H1 (cell line): ENCODE measurements around the gene EPHB3. TPM values are rescaled to one million over a fixed set of nuclear protein-coding genes. Genes with fewer than 3 reads are reported as not detected.

Experiments used
- CTCF ChIA-PET: fragments of 300-600 bp; sonication (Branson Sonifier 250); formaldehyde crosslinking; loops from one replicate; lab custom pipeline; 2021; ENCODE audit not compliant: partially characterized antibody; lab: Charles Lee
- POLR2A ChIA-PET: fragments of 300-600 bp; sonication (Branson Sonifier 250); formaldehyde crosslinking; loops from one replicate; lab custom pipeline; 2021; ENCODE audit warnings: inconsistent platforms; ENCODE audit not compliant: partially characterized antibody; lab: Charles Lee
- DNase-seq, 2 experiments: peaks; one replicate each; pipeline versions ENCODE4 v3.0.0 to v3.0.0-alpha.2; 2010 to 2022; ENCODE audit warnings: low spot score in 2 of 2, low read depth in 1 of 2, mixed read lengths in 1 of 2
- FAIRE-seq: peaks from 2 replicates; lab custom pipeline; 2011; peaks lifted over from hg19 to GRCh38; lab: Jason Lieb, UNC
- H2AFZ ChIP-seq: 2 replicates; pipeline ENCODE4 v1.8.1; 2012; ENCODE audit warnings: low read length, inconsistent platforms
- H2AK5ac ChIP-seq: 2 replicates; pipeline ENCODE4 v1.6.1; 2013; ENCODE audit warnings: low read depth, low read length
- H2BK120ac ChIP-seq: replicated peaks from 2 replicates; pipeline ENCODE3; 2013; ENCODE audit warnings: low read depth, low read length, inconsistent platforms
- H2BK12ac ChIP-seq: 2 replicates; pipeline ENCODE4 v1.6.1; 2013; ENCODE audit warnings: low read depth, low read length
- H2BK15ac ChIP-seq: 2 replicates; pipeline ENCODE4 v1.6.1; 2013; ENCODE audit warnings: low read length
- H2BK20ac ChIP-seq: 2 replicates; pipeline ENCODE4 v1.6.1; 2013; ENCODE audit warnings: low read length
- H2BK5ac ChIP-seq: 2 replicates; pipeline ENCODE4 v1.6.1; 2013; ENCODE audit warnings: low read depth, low read length
- H3K14ac ChIP-seq: 2 replicates; pipeline ENCODE4 v1.6.1; 2013; ENCODE audit warnings: inconsistent platforms; ENCODE audit not compliant: insufficient read length
- H3K18ac ChIP-seq: 2 replicates; pipeline ENCODE4 v1.6.1; 2013; ENCODE audit warnings: low read length; ENCODE audit errors: extremely low read depth
- H3K23ac ChIP-seq: 2 replicates; pipeline ENCODE4 v1.6.1; 2013; ENCODE audit warnings: inconsistent platforms; ENCODE audit not compliant: insufficient read length
- H3K23me2 ChIP-seq: 2 replicates; pipeline ENCODE4 v1.6.1; 2013; ENCODE audit warnings: low read depth, low read length
- H3K27ac ChIP-seq: 2 replicates; pipeline ENCODE4 v1.6.1; 2011; ENCODE audit warnings: low read depth, low read length, inconsistent platforms
- H3K27me3 ChIP-seq, 4 experiments: replicated peaks in 1 of 4; 1 replicate in 1 of 4; 2 replicates in 3 of 4; pipeline versions ENCODE4 v1.6.1 to v1.8.1; 2011 to 2013; ENCODE audit warnings: low read length in 3 of 4, mild to moderate bottlenecking in 3 of 4, inconsistent platforms in 2 of 4, mixed read lengths in 2 of 4, moderate library complexity in 1 of 4; ENCODE audit not compliant: control insufficient read depth in 3 of 4, insufficient read depth in 3 of 4; ENCODE audit errors: extremely low read depth in 1 of 4
- H3K36me3 ChIP-seq, 4 experiments: 2 replicates each; pipeline versions ENCODE4 v1.6.1 to v1.8.1; 2011 to 2013; ENCODE audit warnings: mild to moderate bottlenecking in 4 of 4, low read length in 3 of 4, moderate library complexity in 2 of 4, control low read depth in 1 of 4, inconsistent platforms in 1 of 4; ENCODE audit not compliant: insufficient read depth in 4 of 4, control insufficient read depth in 2 of 4
- H3K4ac ChIP-seq: replicated peaks from 2 replicates; pipeline ENCODE3; 2013; ENCODE audit warnings: low read length, low read depth, mixed read lengths, inconsistent platforms; ENCODE audit not compliant: insufficient read length
- H3K4me1 ChIP-seq, 4 experiments: replicated peaks in 1 of 4; 1 replicate in 1 of 4; 2 replicates in 3 of 4; pipeline versions ENCODE4 v1.6.1 to v1.8.1; 2011 to 2013; ENCODE audit warnings: low read length in 3 of 4, inconsistent platforms in 2 of 4, mixed read lengths in 1 of 4; ENCODE audit not compliant: insufficient read depth in 4 of 4, control insufficient read depth in 3 of 4
- H3K4me2 ChIP-seq, 2 experiments: 2 replicates each; pipeline versions ENCODE4 v1.6.1 to v1.8.1; 2011 to 2013; ENCODE audit warnings: low read depth in 2 of 2, low read length in 2 of 2, control low read depth in 1 of 2, inconsistent platforms in 1 of 2, mild to moderate bottlenecking in 1 of 2; ENCODE audit not compliant: insufficient read depth in 1 of 2
- H3K4me3 ChIP-seq, 4 experiments: fragments of 200-600, 300-600 bp in 1 of 4; sonication (generic), shearing (Covaris generic), sonication (Bioruptor Twin) in 1 of 4; 2 replicates each; pipeline versions ENCODE4 v1.5.1 to v1.8.1; 2011 to 2016; ENCODE audit warnings: low read length in 4 of 4, low read depth in 3 of 4, control low read depth in 2 of 4, inconsistent platforms in 2 of 4, mild to moderate bottlenecking in 2 of 4, mixed read lengths in 1 of 4, moderate library complexity in 1 of 4; ENCODE audit not compliant: insufficient read depth in 2 of 4; ENCODE audit errors: extremely low read depth in 1 of 4
- H3K56ac ChIP-seq: replicated peaks from 2 replicates; pipeline ENCODE3; 2013; ENCODE audit warnings: low read depth, mild to moderate bottlenecking, mixed read lengths, low read length, inconsistent platforms; ENCODE audit not compliant: insufficient read length
- H3K79me1 ChIP-seq: 2 replicates; pipeline ENCODE4 v1.6.1; 2013; ENCODE audit warnings: low read depth, low read length, control low read depth
- H3K79me2 ChIP-seq, 2 experiments: 2 replicates each; pipeline versions ENCODE4 v1.6.1 to v1.8.1; 2012 to 2013; ENCODE audit warnings: low read length in 2 of 2, mild to moderate bottlenecking in 2 of 2, inconsistent platforms in 1 of 2; ENCODE audit not compliant: insufficient read depth in 2 of 2, control insufficient read depth in 1 of 2
- H3K9ac ChIP-seq, 4 experiments: replicated peaks in 1 of 4; 1 replicate in 1 of 4; 2 replicates in 3 of 4; pipeline versions ENCODE4 v1.6.1 to v1.8.1; 2011 to 2013; ENCODE audit warnings: low read depth in 3 of 4, low read length in 3 of 4, control low read depth in 2 of 4, mild to moderate bottlenecking in 2 of 4, moderate library complexity in 2 of 4, inconsistent platforms in 1 of 4; ENCODE audit errors: extremely low read depth in 1 of 4
- H3K9me3 ChIP-seq, 2 experiments: 2 replicates each; pipeline versions ENCODE4 v1.6.1 to v1.8.1; 2012 to 2013; ENCODE audit warnings: mild to moderate bottlenecking in 2 of 2, moderate library complexity in 2 of 2, control low read depth in 1 of 2, inconsistent platforms in 1 of 2, low read depth in 1 of 2, low read length in 1 of 2, mixed read lengths in 1 of 2; ENCODE audit not compliant: insufficient read depth in 2 of 2
- H4K20me1 ChIP-seq, 2 experiments: replicated peaks in 1 of 2; 2 replicates each; pipeline versions ENCODE3 to v1.8.1; 2011 to 2013; ENCODE audit warnings: inconsistent platforms in 2 of 2, low read length in 2 of 2, mild to moderate bottlenecking in 1 of 2; ENCODE audit not compliant: insufficient read depth in 2 of 2, control insufficient read depth in 1 of 2
- H4K5ac ChIP-seq: 2 replicates; pipeline ENCODE4 v1.6.1; 2013; ENCODE audit warnings: low read length, low read depth, mixed read lengths, inconsistent platforms; ENCODE audit not compliant: insufficient read length
- H4K8ac ChIP-seq: 2 replicates; pipeline ENCODE4 v1.8.0; 2013; ENCODE audit warnings: mild to moderate bottlenecking, moderate library complexity, low read length, inconsistent platforms; ENCODE audit not compliant: insufficient read depth; ENCODE audit errors: extremely low read depth
- H4K91ac ChIP-seq: replicated peaks from 2 replicates; pipeline ENCODE3; 2013; ENCODE audit warnings: low read length, mixed read lengths, inconsistent platforms; ENCODE audit not compliant: insufficient read length
- CTBP2 ChIP-seq: IDR thresholded peaks from 2 replicates; pipeline ENCODE4 v1.7.0; 2011; ENCODE audit warnings: borderline replicate concordance, mild to moderate bottlenecking, moderate library complexity, mixed read lengths, low read length; ENCODE audit not compliant: insufficient read depth, insufficient read length
- KDM1A ChIP-seq: fragments of 200-600, 300-600 bp; sonication (generic); IDR thresholded peaks from 2 replicates; pipeline ENCODE4 v1.7.1; 2016; ENCODE audit warnings: mild to moderate bottlenecking, low read length, borderline replicate concordance
- MAFK ChIP-seq: IDR thresholded peaks from 2 replicates; pipeline ENCODE4 v1.6.1; 2012; ENCODE audit warnings: low read depth, mild to moderate bottlenecking, improper control_type of control experiment, low read length
- RNF2 ChIP-seq: fragments of 200-900, 300-1000 bp; sonication (generic); IDR thresholded peaks from 2 replicates; pipeline ENCODE4 v1.7.1; 2016; ENCODE audit warnings: borderline replicate concordance, low read depth, mild to moderate bottlenecking, antibody characterized with exemption, low read length; ENCODE audit not compliant: poor library complexity, severe bottlenecking; ENCODE audit errors: missing control alignments
- TAF1 ChIP-seq: IDR thresholded peaks from 2 replicates; pipeline ENCODE4 v1.6.1; 2011; ENCODE audit warnings: mild to moderate bottlenecking, low read depth, low read length
- TCF12 ChIP-seq: IDR thresholded peaks from 2 replicates; pipeline ENCODE4 v1.6.1; 2011; ENCODE audit warnings: low read depth, mild to moderate bottlenecking, low read length
- WGBS, 2 experiments: shearing (Covaris generic) in 1 of 2; methylation state at CpG; one replicate each; pipeline versions ENCODE4 v1.1.6 to v1.1.7; 2013 to 2015; ENCODE audit warnings: low lambda C conversion rate in 2 of 2, mixed read lengths in 2 of 2, inconsistent platforms in 1 of 2, low coverage in 1 of 2, missing lambda C conversion rate in 1 of 2; ENCODE audit not compliant: insufficient replicate concordance in 2 of 2, insufficient coverage in 1 of 2, insufficient read length in 1 of 2; ENCODE audit errors: extremely low coverage in 1 of 2, missing lambda C conversion rate in 1 of 2; 5-methylcytosine and 5-hydroxymethylcytosine counted together
- polyA plus RNA-seq, 7 experiments: library from polyadenylated mRNA; depleted of rRNA in 3 of 7; stranded (reverse) in 5 of 7; unstranded in 2 of 7; fragments of >200 nt in 5 of 7; fragments of 200-250 nt in 2 of 7; gene quantifications; 1 replicate in 5 of 7; 2 replicates in 1 of 7; 4 replicates in 1 of 7; pipeline versions ENCODE4 v1.2.1 to v1.2.3, GENCODE V29; 2011 to 2013; ENCODE audit warnings: missing spikeins in 2 of 7, mixed read lengths in 2 of 7
- total RNA-seq: library from RNA; stranded (reverse); fragmentation: NEBNext Ultra II Directional; extraction: Animal tissue kit (Norgen Biotek cat#: 25700); gene quantifications from 2 replicates; pipeline ENCODE4 v1.2.1, GENCODE V29; 2021

The EPHB3 gene
- total and polyA plus RNA-seq, 2 of the 8 experiments (the other 6 are each of a cell fraction or from before 2014, with no cell fraction given), result 0.41 to 0.91 TPM

DNA sequence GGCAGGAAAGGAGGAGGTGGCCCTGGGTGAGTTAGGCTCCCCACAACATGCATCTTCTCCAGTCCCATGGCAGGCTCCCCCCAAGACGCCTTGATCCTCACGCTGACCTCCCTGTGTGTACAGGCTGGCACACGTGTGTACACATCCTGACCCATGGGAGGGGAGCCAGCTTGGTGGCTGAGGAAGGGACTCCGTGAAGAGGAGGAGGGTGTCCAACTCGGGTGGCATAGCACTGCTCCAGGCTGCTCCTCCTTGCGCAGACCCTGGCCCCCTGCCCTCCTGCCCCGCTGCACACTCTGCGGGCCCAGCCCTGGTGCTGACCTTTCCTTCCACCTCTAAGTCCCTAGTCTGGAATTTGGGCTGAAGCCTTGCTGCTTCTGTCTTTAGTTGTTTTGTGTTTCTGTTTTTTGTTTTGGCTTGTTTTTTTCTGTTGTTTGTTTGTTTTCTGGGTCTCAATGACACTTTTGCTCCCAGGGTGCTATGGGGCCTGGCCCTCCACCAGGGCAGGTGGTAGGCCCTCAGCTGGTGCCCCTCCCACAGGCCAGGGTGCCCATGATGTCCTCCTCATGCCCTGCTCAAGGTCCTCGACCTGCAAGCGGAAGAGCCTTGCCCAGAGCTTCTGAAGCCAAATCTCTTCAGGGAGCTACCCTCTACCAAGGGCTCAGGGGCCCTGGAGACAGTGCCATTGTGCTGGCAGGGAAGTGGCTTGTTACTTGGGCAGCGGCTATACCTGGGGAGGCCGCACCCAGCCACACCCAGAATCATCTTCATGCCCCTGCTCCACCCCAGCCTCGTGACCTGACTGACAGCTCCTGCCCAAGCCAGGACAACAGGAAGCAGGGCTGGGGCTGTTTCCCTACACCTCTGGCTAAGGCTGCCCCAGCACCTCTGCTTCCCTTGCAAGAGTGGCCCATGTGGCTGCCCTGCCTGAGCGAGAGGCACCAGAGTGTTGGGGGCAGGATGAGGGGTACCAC is 5.1 kb downstream of the EPHB3 start:
- no peak overlapping the region for H2BK120ac ChIP-seq
- no peak overlapping the region for H2BK5ac ChIP-seq
- H4K91ac ChIP-seq, result no peak overlapping the region
- WGBS, 2 experiments, result 73% methylated on average over 14 of the region's 14 CpGs; no CpG with 5 or more reads in 1 of the 2 experiments
- no peak overlapping the region for H2AFZ ChIP-seq
- TF ChIP-seq TAF1, result no peak
- peak; percentile 4 for TF ChIP-seq RNF2
- no peak for TF ChIP-seq MAFK
- no peak for TF ChIP-seq CTBP2
- no peak for TF ChIP-seq TCF12
- TF ChIP-seq KDM1A, result no peak
- peak overlapping the region; percentile 94; the same call in 1 of the 2 replicates for H2BK12ac ChIP-seq
- ChIA-PET CTCF (interaction anchor here (0.8 to 5.1 kb wide), 11 partner anchors 16 to 241 kb away, joined by 3 to 51 read pairs (median 4); no protein-coding TSS in a partner anchor), POLR2A (interaction anchor here (1.0 to 1.2 kb wide), 2 partner anchors 8 to 208 kb away, joined by 3 read pairs; no protein-coding TSS in a partner anchor)
- H3K9me3 ChIP-seq, result no peaks in the 10 kb centered on the region
- peak overlapping the region; percentile 19; the same call in 1 of the 2 replicates for H2BK15ac ChIP-seq
- H3K23me2 ChIP-seq, result peaks cover 18% of the 10 kb centered on the region
- no peaks in the 10 kb centered on the region for H3K79me1 ChIP-seq
- H3K27me3 ChIP-seq, result peaks cover 84 to 99% (median 96%) of the 10 kb centered on the region in 4 experiments
- no peak overlapping the region; a peak in 1 of 7 replicates for H3K9ac ChIP-seq
- no peaks in the 10 kb centered on the region; a peak in 1 of 8 replicates for H3K36me3 ChIP-seq
- no peak overlapping the region for H3K4ac ChIP-seq
- H3K18ac ChIP-seq, result no peak overlapping the region
- H2BK20ac ChIP-seq, result no peak overlapping the region
- no peak overlapping the region for H3K27ac ChIP-seq
- no peak overlapping the region for H4K5ac ChIP-seq
- no peak overlapping the region for H3K4me3 ChIP-seq
- H3K4me2 ChIP-seq, result no peak overlapping the region; a peak in 1 of 4 replicates
- H4K8ac ChIP-seq, result no peak overlapping the region
- H3K23ac ChIP-seq, result no peak overlapping the region
- H3K4me1 ChIP-seq, result peaks cover 11 to 52% (median 44%) of the 10 kb centered on the region in 4 experiments
- H4K20me1 ChIP-seq, result peaks cover 22 to 28% of the 10 kb centered on the region in 2 experiments
- no peak overlapping the region for H3K56ac ChIP-seq
- no peak overlapping the region; the same call in 1 of the 2 replicates for H2AK5ac ChIP-seq
- no peak for DNase-seq
- no peaks in the 10 kb centered on the region for H3K79me2 ChIP-seq
- H3K14ac ChIP-seq, result no peak overlapping the region
- no peak for FAIRE-seq
